ENCODE measurements around the gene ELOVL2. TPM values are rescaled to one million over a fixed set of nuclear protein-coding genes. Genes with fewer than 3 reads are reported as not detected.
A peak's percentile ranks its signal among the peaks of the same experiment; 100 is the strongest.

Gene ELOVL2
- total and polyA plus RNA-seq, 4 donors: 21.5 to 83.5 (median 44.3) TPM

GRCh38 chr6:11062715-11063114, 18.6 kb upstream of the ELOVL2 start:
- Histone ChIP-seq H3K27me3 (ENCODE audit: control insufficient read depth, insufficient read depth, low read length) (no peaks in the 10 kb centered on the region), H3K4me1 (ENCODE audit: control insufficient read depth, insufficient read depth, low read length) (no peaks in the 10 kb centered on the region), H3K36me3 (ENCODE audit: control insufficient read depth, insufficient read depth, low read length) (no peaks in the 10 kb centered on the region), H3K4me3 (ENCODE audit: low read depth, low read length) (no peak overlapping the region), H3K27ac (ENCODE audit: low read depth, low read length) (no peak overlapping the region), H3K9me3 (ENCODE audit: control insufficient read depth, insufficient read depth, low read length) (no peaks in the 10 kb centered on the region)
- no CpG with 5 or more reads among the region's 2 CpGs for WGBS (ENCODE audit: insufficient coverage)
- DNase-seq (ENCODE audit: low read depth in 4 of 6, low spot score in 6 of 6): no peak

GRCh38 chr6:11062083-11062482, 18.0 kb upstream of the ELOVL2 start:
- Histone ChIP-seq H3K4me1 (ENCODE audit: control insufficient read depth, insufficient read depth, low read length) (no peaks in the 10 kb centered on the region), H3K36me3 (ENCODE audit: control insufficient read depth, insufficient read depth, low read length) (no peaks in the 10 kb centered on the region), H3K27ac (ENCODE audit: low read depth, low read length) (no peak overlapping the region), H3K9me3 (ENCODE audit: control insufficient read depth, insufficient read depth, low read length) (no peaks in the 10 kb centered on the region), H3K4me3 (ENCODE audit: low read depth, low read length) (no peak overlapping the region), H3K27me3 (ENCODE audit: control insufficient read depth, insufficient read depth, low read length) (no peaks in the 10 kb centered on the region)
- DNase-seq (ENCODE audit: low read depth in 4 of 6, low spot score in 6 of 6): no peak
- WGBS (ENCODE audit: insufficient coverage): no CpG with 5 or more reads among the region's 4 CpGs

GRCh38 chr6:11058406-11058805, 14.3 kb upstream of the ELOVL2 start:
- no peak for DNase-seq (ENCODE audit: low read depth in 4 of 6, low spot score in 6 of 6)

GRCh38 chr6:11056871-11057270, 12.8 kb upstream of the ELOVL2 start:
- DNase-seq (ENCODE audit: low read depth in 4 of 6, low spot score in 6 of 6): no peak
- Histone ChIP-seq H3K4me1 (ENCODE audit: control insufficient read depth, insufficient read depth, low read length) (no peaks in the 10 kb centered on the region), H3K36me3 (ENCODE audit: control insufficient read depth, insufficient read depth, low read length) (no peaks in the 10 kb centered on the region), H3K27me3 (ENCODE audit: control insufficient read depth, insufficient read depth, low read length) (no peaks in the 10 kb centered on the region), H3K27ac (ENCODE audit: low read depth, low read length) (no peak overlapping the region), H3K9me3 (ENCODE audit: control insufficient read depth, insufficient read depth, low read length) (no peaks in the 10 kb centered on the region), H3K4me3 (ENCODE audit: low read depth, low read length) (no peak overlapping the region)
- WGBS (ENCODE audit: insufficient coverage): no CpG with 5 or more reads among the region's 1 CpG

More at GRCh38 chr6:11058406-11058805, 14.3 kb upstream of the ELOVL2 start:
- Histone ChIP-seq H3K27ac (ENCODE audit: low read depth, low read length) (no peak overlapping the region), H3K27me3 (ENCODE audit: control insufficient read depth, insufficient read depth, low read length) (no peaks in the 10 kb centered on the region), H3K4me3 (ENCODE audit: low read depth, low read length) (no peak overlapping the region), H3K9me3 (ENCODE audit: control insufficient read depth, insufficient read depth, low read length) (no peaks in the 10 kb centered on the region), H3K36me3 (ENCODE audit: control insufficient read depth, insufficient read depth, low read length) (no peaks in the 10 kb centered on the region), H3K4me1 (ENCODE audit: control insufficient read depth, insufficient read depth, low read length) (no peaks in the 10 kb centered on the region)
- WGBS (ENCODE audit: insufficient coverage): 100% methylated on average over 2 of the region's 5 CpGs

GRCh38 chr6:11055127-11055627, 11.1 kb upstream of the ELOVL2 start:
- Histone ChIP-seq H3K4me1 (ENCODE audit: control insufficient read depth, insufficient read depth, low read length) (no peaks in the 10 kb centered on the region), H3K9me3 (ENCODE audit: control insufficient read depth, insufficient read depth, low read length) (no peaks in the 10 kb centered on the region), H3K36me3 (ENCODE audit: control insufficient read depth, insufficient read depth, low read length) (no peaks in the 10 kb centered on the region), H3K4me3 (ENCODE audit: low read depth, low read length) (no peak overlapping the region), H3K27ac (ENCODE audit: low read depth, low read length) (no peak overlapping the region), H3K27me3 (ENCODE audit: control insufficient read depth, insufficient read depth, low read length) (no peaks in the 10 kb centered on the region)
- no CpG with 5 or more reads among the region's 4 CpGs for WGBS (ENCODE audit: insufficient coverage)
- no peak for DNase-seq (ENCODE audit: low read depth in 4 of 6, low spot score in 6 of 6)

- no peaks in the 10 kb centered on the region for H3K27me3 ChIP-seq (ENCODE audit: control insufficient read depth, insufficient read depth, low read length)
- H3K4me1 ChIP-seq (ENCODE audit: control insufficient read depth, insufficient read depth, low read length): no peaks in the 10 kb centered on the region
- no peaks in the 10 kb centered on the region for H3K36me3 ChIP-seq (ENCODE audit: control insufficient read depth, insufficient read depth, low read length)
- H3K27ac ChIP-seq (ENCODE audit: low read depth, low read length): no peak overlapping the region
- DNase-seq (ENCODE audit: low read depth in 4 of 6, low spot score in 6 of 6): no peak
- WGBS (ENCODE audit: insufficient coverage): no CpG with 5 or more reads among the region's 1 CpG
- H3K4me3 ChIP-seq (ENCODE audit: low read depth, low read length): no peak overlapping the region
- H3K9me3 ChIP-seq (ENCODE audit: control insufficient read depth, insufficient read depth, low read length): no peaks in the 10 kb centered on the region
Measured at GRCh38 chr6:11054722-11055121, 10.6 kb upstream of the ELOVL2 start.

- no peak for DNase-seq (ENCODE audit: low read depth in 4 of 6, low spot score in 6 of 6)
- Histone ChIP-seq H3K4me3 (ENCODE audit: low read depth, low read length) (no peak overlapping the region), H3K36me3 (ENCODE audit: control insufficient read depth, insufficient read depth, low read length) (no peaks in the 10 kb centered on the region), H3K9me3 (ENCODE audit: control insufficient read depth, insufficient read depth, low read length) (no peaks in the 10 kb centered on the region), H3K27me3 (ENCODE audit: control insufficient read depth, insufficient read depth, low read length) (no peaks in the 10 kb centered on the region), H3K27ac (ENCODE audit: low read depth, low read length) (no peak overlapping the region), H3K4me1 (ENCODE audit: control insufficient read depth, insufficient read depth, low read length) (no peaks in the 10 kb centered on the region)
- WGBS (ENCODE audit: insufficient coverage): 87% methylated on average over 3 of the region's 5 CpGs
Measured at GRCh38 chr6:11053307-11053706, 9.2 kb upstream of the ELOVL2 start.

- no peak overlapping the region for H3K27ac ChIP-seq (ENCODE audit: low read depth, low read length)
- no peak overlapping the region for H3K4me3 ChIP-seq (ENCODE audit: low read depth, low read length)
- 82% methylated on average over 1 of the region's 2 CpGs for WGBS (ENCODE audit: insufficient coverage)
- H3K9me3 ChIP-seq (ENCODE audit: control insufficient read depth, insufficient read depth, low read length): no peaks in the 10 kb centered on the region
- H3K27me3 ChIP-seq (ENCODE audit: control insufficient read depth, insufficient read depth, low read length): no peaks in the 10 kb centered on the region
- H3K36me3 ChIP-seq (ENCODE audit: control insufficient read depth, insufficient read depth, low read length): no peaks in the 10 kb centered on the region
- no peaks in the 10 kb centered on the region for H3K4me1 ChIP-seq (ENCODE audit: control insufficient read depth, insufficient read depth, low read length)
- no peak for DNase-seq (ENCODE audit: low read depth in 4 of 6, low spot score in 6 of 6)
Measured at GRCh38 chr6:11050731-11051130, 6.6 kb upstream of the ELOVL2 start.

- Histone ChIP-seq H3K27me3 (ENCODE audit: control insufficient read depth, insufficient read depth, low read length) (peaks cover 6% of the 10 kb centered on the region), H3K9me3 (ENCODE audit: control insufficient read depth, insufficient read depth, low read length) (peaks cover 2% of the 10 kb centered on the region), H3K36me3 (ENCODE audit: control insufficient read depth, insufficient read depth, low read length) (no peaks in the 10 kb centered on the region), H3K4me1 (ENCODE audit: control insufficient read depth, insufficient read depth, low read length) (peaks cover 8% of the 10 kb centered on the region), H3K27ac (ENCODE audit: low read depth, low read length) (no peak overlapping the region), H3K4me3 (ENCODE audit: low read depth, low read length) (peak overlapping the region; percentile 43)
- 30% methylated on average over 20 of the region's 23 CpGs for WGBS (ENCODE audit: insufficient coverage)
- no peak for DNase-seq (ENCODE audit: low read depth in 4 of 6, low spot score in 6 of 6)
Measured at GRCh38 chr6:11044712-11045167, 635 bp upstream of the ELOVL2 start.

GRCh38 chr6:11043378-11043960, 636 bp downstream of the ELOVL2 start:
- H3K27me3 ChIP-seq (ENCODE audit: control insufficient read depth, insufficient read depth, low read length): peaks cover 6% of the 10 kb centered on the region
- H3K36me3 ChIP-seq (ENCODE audit: control insufficient read depth, insufficient read depth, low read length): no peaks in the 10 kb centered on the region
- peaks cover 2% of the 10 kb centered on the region for H3K9me3 ChIP-seq (ENCODE audit: control insufficient read depth, insufficient read depth, low read length)
- H3K27ac ChIP-seq (ENCODE audit: low read depth, low read length): peak overlapping the region; percentile 60
- DNase-seq (ENCODE audit: low read depth in 4 of 6, low spot score in 6 of 6): peak in 2 of 6 donors; percentile 77
- peak overlapping the region; percentile 61 for H3K4me3 ChIP-seq (ENCODE audit: low read depth, low read length)
- WGBS (ENCODE audit: insufficient coverage): under 1% methylated on average over 43 of the region's 49 CpGs
- H3K4me1 ChIP-seq (ENCODE audit: control insufficient read depth, insufficient read depth, low read length): peaks cover 8% of the 10 kb centered on the region
